Embryonic facial prominence (tissue), 1 donor: ENCODE measurements around the gene ACTR3.
"Not testable (repeated sequence)": the region's sequence is repeated elsewhere in the genome, so short reads cannot be mapped to it uniquely, and the experiment has no call there.

Source experiments
- DNase-seq: peaks from one replicate; pipeline ENCODE4 v3.0.0-alpha.2; 2016; ENCODE audit errors: extremely low spot score

ACTR3 gene

DNA sequence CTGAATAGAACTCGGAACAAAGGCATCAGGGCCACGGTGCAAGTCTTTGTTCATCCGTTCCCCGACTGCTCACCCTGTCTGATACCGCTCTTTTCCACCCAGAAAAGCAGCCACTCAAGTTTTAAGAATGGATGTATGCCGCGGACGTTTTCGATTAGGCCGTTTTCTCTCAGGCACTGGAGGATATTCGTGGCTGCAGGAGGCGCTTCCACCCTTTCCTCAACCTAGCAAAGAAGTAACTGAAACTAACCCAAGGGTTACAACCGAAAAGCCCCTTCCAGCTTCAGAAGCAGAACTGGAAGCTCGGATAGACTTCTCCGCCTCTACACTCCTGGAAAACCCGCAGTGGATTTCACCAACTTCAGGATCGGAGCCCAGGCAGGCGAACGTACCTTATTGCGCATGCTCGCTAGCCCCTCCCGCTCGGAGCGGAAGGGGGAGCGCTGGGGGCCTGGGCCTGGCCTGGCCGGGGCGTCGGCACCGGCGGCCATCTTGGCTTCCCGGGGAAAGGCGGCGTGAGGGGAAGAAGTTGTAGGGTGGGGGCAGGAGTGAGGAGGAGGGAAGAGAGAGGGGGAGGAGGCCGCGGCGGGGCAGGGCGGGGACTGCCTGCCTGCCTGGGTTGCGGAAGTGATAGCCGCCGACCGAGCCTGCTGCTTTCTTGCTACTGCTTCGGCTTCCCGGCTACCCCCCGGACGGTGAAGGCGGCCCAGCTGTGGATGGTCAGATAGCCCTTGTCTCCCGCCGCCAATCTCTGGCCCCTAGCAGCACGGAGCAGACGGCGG, at the start of gene ACTR3:
TSS of gene ACTR3 (plus strand) at position 619 of the 782 bp plus-strand sequence. CDS start 191 bp downstream, outside the sequence.
- peak; percentile 96 for DNase-seq

GRCh38 chr2:113840518-113840917, 49.4 kb upstream of the ACTR3 start:
- DNase-seq, result no peak

GRCh38 chr2:113842919-113843736, 46.8 kb upstream of the ACTR3 start:
- no peak for DNase-seq

- not testable (repeated sequence) for DNase-seq
Observed at GRCh38 chr2:113843737-113844050, 46.2 kb upstream of the ACTR3 start.

DNA sequence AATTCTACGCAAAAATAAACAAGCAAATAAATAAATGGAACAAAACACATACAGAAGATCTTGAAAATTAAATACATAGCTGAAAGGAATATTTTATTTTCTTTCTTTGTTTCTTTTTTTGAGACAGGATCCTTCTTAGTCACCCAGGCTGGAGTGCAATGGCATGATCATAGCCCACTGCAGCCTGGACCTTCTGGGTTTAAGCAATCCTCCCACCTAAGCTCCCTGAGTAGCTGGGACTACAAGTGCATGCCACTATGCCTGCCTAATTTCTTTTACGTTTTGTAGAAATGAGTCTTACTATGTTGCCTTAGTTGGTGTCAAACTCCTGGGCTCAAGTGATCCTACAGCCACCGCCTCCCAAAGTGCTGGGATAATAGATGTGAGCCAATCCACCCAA, 44.6 kb upstream of the ACTR3 start:
- DNase-seq, result no peak

GRCh38 chr2:113845796-113846195, 44.1 kb upstream of the ACTR3 start:
- not testable (repeated sequence) for DNase-seq

GRCh38 chr2:113846429-113846828, 43.5 kb upstream of the ACTR3 start:
- no peak for DNase-seq

DNA sequence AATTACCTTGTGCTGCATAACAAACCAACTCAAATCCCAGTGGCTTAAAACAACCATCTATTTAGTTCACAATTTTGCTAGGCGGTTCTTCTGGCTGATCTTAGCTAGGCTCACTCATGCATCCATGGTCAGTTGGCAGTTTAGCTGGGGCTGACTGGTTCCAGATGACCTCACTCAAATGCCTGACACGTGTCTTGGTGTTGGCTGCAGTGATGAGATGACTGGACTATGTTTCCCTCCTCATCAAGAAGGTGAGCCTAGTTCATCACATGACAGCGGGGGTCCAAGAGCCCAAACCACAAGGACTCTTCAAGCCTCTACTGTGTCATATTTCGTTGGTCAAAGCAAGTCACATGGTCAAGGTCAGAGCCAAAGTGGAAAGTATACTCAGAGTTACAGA, 42.7 kb upstream of the ACTR3 start:
- DNase-seq, result no peak

DNA sequence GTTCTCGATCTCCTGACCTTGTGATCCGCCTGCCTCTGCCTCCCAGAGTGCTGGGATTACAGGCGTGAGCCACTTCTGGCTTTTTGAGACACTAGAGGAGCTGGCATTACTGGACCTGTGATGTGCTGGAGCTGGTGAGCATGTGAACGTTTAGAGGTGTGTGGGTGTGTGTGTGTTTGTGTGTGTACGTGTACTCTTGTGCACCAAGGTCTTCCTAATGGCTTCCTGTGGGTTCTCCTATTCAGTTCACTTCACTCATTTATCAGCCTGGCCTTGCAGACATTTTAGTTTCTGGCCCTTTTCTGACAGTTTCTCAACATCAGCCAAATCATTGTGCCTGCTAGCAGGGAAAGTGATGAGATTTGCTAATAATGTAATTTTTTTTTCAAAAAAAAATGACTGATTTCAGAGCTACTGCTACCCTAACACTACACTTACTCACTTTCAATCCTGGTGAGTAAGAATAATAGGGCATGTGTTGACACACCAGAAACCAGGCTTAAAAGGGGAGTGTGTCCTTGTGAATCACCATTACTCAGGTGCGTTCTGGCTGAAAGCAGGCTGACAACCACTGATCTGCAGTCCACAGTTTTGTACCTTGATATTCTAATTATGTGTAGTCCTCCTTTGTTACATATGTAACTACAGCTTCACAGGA, 41.0 kb upstream of the ACTR3 start:
- no peak for DNase-seq

DNA sequence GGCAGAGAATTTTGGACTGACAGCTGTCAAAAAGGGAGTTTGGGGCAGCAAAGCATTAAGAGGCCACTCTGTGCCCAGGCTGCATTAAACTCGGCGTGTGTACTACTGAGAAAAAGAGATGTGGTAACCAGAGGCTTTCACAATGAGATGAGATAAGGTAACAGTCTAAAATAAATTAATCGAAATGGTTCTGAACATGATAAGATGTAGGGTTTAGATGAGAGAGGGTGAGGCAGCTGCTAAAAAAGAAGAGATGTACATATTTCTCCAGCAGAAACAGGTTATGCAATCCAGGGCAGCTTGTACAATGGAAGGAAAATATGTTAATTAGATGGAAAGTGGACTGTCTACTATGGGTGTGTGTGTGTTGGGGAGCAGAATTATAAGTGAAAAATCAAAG, 39.2 kb upstream of the ACTR3 start:
- DNase-seq, result no peak

DNA sequence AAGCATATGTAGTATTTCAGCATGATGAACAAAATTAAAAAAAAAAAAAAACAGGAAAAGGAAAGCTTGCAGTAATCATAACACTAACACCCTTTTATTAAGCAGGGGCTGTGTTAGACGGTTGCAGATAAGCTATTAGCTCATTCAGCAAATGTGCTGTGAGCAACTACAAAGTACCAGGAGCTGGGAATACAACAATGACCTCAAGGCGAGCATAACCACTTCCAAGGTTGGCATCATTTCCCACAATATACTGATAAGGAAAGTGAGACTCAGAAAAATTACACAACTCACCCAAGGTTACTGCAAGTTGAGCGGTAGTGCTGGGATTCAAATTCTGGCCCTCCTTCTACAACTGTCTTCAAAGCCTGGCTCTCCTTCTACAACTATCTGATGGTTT, 38.2 kb upstream of the ACTR3 start:
- DNase-seq, result no peak

DNA sequence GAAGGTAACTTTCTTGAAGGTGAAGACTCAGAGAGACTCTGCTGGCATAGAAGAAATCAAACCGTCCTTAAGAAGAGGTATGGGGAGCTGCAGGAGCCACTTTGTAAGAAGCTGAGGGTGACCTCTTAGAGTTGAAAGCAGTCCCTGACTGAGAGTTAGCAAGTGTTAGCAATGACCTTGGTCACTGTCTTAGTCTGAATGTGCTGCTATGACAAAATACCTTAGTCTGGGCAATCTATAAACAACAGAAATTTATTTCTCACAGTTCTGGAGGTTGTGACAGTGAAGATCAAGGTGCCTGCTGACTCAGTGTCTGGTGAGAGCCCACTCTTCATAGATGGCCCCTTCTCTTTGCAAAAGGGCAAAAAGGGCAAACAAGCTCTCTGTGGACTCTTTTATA, 35.7 kb upstream of the ACTR3 start:
- DNase-seq, result no peak

DNA sequence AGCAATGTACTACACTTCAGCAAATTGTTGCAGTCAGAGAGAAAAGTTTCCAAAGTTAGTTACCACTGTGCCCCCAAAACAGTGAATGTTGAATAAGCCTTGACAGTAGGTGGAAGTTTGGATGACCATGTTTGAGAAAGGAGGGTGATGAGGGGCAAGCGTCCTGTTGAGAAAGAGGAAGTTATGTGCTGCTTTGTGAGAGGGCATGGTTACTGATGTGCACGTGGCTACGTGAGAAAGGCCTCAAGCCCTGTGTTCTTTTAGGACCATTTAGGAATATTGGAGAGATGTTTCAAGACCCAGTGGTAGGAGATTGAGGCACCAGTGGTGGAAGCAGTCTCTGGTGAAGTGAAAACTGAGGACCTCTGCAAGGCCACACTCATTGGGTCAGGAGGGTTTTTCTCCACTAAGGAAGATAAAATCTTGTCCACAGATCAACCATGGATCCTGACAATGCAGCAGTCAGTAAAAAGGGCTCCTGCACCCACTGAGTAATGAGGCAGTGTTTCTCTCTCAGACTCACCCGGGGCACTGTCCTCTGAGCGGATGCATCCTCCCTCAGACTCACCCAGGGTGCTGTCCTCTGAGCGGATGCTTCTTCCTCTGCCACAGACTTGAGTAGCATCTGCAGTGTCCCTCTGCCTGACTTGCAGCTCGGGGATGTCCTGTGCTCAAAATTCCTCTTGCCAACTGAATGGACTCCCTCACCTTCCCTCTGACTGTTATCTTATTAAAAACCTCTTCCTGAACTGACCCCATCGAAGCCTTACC, 34.7 kb upstream of the ACTR3 start:
- no peak for DNase-seq

DNA sequence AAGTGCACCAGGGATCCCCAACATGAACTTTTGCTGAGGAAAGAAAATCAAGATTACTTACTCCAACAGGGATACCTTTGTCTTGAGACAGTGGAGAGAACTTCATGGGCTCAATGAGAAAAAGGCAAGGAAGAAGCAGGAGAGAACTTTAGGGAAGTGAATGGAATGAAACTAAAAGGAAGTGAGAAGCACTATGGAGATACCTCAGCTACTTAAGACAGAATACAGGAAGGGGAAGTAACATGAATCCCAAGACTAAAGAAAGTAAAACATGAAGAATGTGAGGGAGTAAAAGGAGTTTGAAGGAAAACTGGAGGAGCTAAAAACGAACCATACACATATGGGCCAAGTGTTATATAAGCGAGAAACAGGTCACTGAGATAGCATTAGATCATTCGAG, 32.4 kb upstream of the ACTR3 start:
- DNase-seq, result no peak

GRCh38 chr2:113858764-113859163, 31.1 kb upstream of the ACTR3 start:
- DNase-seq, result no peak

- no peak for DNase-seq
Observed at GRCh38 chr2:113861740-113862139, 28.1 kb upstream of the ACTR3 start.

- DNase-seq, result no peak
Observed at GRCh38 chr2:113863144-113863543, 26.7 kb upstream of the ACTR3 start.

DNA sequence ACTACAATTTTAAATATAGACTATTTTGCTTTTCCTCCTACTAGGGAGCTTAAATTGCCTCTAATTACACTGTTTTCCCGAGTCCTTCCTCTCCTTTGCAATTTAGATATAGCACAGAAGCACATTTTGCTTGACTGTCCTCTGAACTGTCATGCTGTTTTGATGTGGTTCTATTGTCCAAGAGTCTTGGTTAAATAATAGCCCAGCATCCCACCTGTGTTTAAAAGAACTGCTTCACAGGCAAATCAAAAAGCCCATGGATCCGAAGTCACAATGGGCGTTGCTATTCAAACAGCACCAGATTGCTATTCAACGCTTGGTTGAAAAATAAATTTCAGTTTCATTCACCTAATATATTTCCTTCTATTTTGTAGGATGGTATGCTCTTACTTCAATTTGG, 22.3 kb upstream of the ACTR3 start:
- no peak for DNase-seq

DNA sequence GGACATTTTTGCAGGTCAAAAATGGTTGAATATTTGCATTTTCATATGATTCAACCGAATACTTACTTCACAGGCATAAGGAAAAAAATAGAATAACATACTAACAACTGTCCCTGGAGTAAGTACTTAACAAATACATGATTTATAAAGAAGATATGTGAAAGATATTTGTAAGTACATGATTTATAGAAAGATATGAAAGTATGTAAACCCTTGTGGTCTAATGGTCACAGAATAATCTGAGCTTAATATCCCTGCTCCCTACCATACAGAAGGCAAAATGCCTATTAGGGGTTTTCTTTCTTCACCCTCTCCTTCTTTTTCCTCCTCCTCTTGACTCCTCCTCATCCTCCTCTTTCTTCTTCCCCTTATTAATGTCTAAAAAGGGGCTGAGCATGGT, 20.6 kb upstream of the ACTR3 start:
- DNase-seq, result no peak

DNA sequence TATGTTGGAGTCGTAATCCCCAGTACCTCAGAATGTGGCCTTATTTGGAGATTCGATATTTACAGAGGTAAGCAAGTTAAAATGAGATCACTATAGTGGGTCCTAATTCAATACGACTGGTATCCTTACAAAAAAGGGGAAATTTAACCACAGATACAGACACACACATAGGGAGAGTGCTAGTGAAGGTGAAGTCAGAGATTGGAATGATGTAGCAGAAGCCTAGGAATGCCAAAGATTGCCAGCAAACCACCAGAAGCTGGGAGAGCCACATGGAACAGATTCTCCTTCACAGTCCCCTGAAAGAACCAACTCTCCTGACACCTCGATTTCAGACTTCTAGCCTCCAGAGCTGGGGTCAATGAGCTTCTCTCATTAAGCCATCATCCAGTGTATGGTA, 17.7 kb upstream of the ACTR3 start:
- DNase-seq, result no peak

- DNase-seq, result no peak
Observed at GRCh38 chr2:113873867-113874266, 16.0 kb upstream of the ACTR3 start.

GRCh38 chr2:113875135-113875534, 14.8 kb upstream of the ACTR3 start:
- no peak for DNase-seq
